ENCODE results near the gene HUS1B.

DNA sequence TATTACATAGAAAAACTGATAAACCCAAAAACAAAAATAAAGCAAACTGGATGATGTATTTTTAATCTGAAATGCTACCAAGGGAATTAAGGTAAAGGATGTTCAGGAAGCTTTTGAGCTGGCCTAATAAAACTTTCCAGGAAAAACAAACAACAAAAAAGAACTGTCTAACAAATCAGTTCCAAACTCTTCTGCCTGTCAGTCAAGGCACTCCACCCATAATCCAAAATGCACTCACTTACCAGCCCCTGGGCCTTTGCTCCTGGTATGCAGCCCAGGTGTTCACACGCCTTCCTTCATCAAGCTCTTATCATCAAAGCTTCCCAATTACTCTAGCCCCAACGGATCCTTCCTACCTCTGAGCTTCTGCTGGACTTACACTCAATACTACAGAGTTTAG, 32.3 kb upstream of the HUS1B start:
- TF ChIP-seq, protein P1, sequence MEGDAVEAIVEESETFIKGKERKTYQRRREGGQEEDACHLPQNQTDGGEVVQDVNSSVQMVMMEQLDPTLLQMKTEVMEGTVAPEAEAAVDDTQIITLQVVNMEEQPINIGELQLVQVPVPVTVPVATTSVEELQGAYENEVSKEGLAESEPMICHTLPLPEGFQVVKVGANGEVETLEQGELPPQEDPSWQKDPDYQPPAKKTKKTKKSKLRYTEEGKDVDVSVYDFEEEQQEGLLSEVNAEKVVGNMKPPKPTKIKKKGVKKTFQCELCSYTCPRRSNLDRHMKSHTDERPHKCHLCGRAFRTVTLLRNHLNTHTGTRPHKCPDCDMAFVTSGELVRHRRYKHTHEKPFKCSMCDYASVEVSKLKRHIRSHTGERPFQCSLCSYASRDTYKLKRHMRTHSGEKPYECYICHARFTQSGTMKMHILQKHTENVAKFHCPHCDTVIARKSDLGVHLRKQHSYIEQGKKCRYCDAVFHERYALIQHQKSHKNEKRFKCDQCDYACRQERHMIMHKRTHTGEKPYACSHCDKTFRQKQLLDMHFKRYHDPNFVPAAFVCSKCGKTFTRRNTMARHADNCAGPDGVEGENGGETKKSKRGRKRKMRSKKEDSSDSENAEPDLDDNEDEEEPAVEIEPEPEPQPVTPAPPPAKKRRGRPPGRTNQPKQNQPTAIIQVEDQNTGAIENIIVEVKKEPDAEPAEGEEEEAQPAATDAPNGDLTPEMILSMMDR (conservative IDR thresholded peaks at IDR 0.05; ENCODE audit: low read depth in 2 of 2), result no peak
- TF ChIP-seq EZH2 (IDR thresholded peaks at IDR 0.05; ENCODE audit: low read depth, unreplicated experiment) (no peak), JUNB (IDR thresholded peaks at IDR 0.05; ENCODE audit: unreplicated experiment) (no peak), POLR2AphosphoS5 (IDR thresholded peaks at IDR 0.05; ENCODE audit: low read depth) (no peak), EZH2phosphoT487 (IDR thresholded peaks at IDR 0.05; ENCODE audit: unreplicated experiment) (no peak), ZNF331 (CRISPR knock-in tag; IDR thresholded peaks at IDR 0.05; ENCODE audit: low read depth) (no peak), CREB1 (CRISPR knock-in tag; IDR thresholded peaks at IDR 0.05; ENCODE audit: low read depth) (no peak), STAT1 (IDR thresholded peaks at IDR 0.05; ENCODE audit: unreplicated experiment) (no peak)
- TF ChIP-seq, protein P2, sequence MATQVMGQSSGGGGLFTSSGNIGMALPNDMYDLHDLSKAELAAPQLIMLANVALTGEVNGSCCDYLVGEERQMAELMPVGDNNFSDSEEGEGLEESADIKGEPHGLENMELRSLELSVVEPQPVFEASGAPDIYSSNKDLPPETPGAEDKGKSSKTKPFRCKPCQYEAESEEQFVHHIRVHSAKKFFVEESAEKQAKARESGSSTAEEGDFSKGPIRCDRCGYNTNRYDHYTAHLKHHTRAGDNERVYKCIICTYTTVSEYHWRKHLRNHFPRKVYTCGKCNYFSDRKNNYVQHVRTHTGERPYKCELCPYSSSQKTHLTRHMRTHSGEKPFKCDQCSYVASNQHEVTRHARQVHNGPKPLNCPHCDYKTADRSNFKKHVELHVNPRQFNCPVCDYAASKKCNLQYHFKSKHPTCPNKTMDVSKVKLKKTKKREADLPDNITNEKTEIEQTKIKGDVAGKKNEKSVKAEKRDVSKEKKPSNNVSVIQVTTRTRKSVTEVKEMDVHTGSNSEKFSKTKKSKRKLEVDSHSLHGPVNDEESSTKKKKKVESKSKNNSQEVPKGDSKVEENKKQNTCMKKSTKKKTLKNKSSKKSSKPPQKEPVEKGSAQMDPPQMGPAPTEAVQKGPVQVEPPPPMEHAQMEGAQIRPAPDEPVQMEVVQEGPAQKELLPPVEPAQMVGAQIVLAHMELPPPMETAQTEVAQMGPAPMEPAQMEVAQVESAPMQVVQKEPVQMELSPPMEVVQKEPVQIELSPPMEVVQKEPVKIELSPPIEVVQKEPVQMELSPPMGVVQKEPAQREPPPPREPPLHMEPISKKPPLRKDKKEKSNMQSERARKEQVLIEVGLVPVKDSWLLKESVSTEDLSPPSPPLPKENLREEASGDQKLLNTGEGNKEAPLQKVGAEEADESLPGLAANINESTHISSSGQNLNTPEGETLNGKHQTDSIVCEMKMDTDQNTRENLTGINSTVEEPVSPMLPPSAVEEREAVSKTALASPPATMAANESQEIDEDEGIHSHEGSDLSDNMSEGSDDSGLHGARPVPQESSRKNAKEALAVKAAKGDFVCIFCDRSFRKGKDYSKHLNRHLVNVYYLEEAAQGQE (IDR thresholded peaks at IDR 0.05; ENCODE audit: unreplicated experiment), result no peak
- TF ChIP-seq, protein P3, sequence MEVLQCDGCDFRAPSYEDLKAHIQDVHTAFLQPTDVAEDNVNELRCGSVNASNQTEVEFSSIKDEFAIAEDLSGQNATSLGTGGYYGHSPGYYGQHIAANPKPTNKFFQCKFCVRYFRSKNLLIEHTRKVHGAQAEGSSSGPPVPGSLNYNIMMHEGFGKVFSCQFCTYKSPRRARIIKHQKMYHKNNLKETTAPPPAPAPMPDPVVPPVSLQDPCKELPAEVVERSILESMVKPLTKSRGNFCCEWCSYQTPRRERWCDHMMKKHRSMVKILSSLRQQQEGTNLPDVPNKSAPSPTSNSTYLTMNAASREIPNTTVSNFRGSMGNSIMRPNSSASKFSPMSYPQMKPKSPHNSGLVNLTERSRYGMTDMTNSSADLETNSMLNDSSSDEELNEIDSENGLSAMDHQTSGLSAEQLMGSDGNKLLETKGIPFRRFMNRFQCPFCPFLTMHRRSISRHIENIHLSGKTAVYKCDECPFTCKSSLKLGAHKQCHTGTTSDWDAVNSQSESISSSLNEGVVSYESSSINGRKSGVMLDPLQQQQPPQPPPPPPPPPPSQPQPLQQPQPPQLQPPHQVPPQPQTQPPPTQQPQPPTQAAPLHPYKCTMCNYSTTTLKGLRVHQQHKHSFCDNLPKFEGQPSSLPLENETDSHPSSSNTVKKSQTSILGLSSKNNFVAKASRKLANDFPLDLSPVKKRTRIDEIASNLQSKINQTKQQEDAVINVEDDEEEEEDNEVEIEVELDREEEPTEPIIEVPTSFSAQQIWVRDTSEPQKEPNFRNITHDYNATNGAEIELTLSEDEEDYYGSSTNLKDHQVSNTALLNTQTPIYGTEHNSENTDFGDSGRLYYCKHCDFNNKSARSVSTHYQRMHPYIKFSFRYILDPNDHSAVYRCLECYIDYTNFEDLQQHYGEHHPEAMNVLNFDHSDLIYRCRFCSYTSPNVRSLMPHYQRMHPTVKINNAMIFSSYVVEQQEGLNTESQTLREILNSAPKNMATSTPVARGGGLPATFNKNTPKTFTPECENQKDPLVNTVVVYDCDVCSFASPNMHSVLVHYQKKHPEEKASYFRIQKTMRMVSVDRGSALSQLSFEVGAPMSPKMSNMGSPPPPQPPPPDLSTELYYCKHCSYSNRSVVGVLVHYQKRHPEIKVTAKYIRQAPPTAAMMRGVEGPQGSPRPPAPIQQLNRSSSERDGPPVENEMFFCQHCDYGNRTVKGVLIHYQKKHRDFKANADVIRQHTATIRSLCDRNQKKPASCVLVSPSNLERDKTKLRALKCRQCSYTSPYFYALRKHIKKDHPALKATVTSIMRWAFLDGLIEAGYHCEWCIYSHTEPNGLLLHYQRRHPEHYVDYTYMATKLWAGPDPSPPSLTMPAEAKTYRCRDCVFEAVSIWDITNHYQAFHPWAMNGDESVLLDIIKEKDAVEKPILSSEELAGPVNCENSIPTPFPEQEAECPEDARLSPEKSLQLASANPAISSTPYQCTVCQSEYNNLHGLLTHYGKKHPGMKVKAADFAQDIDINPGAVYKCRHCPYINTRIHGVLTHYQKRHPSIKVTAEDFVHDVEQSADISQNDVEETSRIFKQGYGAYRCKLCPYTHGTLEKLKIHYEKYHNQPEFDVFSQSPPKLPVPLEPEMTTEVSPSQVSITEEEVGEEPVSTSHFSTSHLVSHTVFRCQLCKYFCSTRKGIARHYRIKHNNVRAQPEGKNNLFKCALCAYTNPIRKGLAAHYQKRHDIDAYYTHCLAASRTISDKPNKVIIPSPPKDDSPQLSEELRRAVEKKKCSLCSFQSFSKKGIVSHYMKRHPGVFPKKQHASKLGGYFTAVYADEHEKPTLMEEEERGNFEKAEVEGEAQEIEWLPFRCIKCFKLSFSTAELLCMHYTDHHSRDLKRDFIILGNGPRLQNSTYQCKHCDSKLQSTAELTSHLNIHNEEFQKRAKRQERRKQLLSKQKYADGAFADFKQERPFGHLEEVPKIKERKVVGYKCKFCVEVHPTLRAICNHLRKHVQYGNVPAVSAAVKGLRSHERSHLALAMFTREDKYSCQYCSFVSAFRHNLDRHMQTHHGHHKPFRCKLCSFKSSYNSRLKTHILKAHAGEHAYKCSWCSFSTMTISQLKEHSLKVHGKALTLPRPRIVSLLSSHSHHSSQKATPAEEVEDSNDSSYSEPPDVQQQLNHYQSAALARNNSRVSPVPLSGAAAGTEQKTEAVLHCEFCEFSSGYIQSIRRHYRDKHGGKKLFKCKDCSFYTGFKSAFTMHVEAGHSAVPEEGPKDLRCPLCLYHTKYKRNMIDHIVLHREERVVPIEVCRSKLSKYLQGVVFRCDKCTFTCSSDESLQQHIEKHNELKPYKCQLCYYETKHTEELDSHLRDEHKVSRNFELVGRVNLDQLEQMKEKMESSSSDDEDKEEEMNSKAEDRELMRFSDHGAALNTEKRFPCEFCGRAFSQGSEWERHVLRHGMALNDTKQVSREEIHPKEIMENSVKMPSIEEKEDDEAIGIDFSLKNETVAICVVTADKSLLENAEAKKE (CRISPR knock-in tag; IDR thresholded peaks at IDR 0.05), result no peak
- TF ChIP-seq, protein P4, sequence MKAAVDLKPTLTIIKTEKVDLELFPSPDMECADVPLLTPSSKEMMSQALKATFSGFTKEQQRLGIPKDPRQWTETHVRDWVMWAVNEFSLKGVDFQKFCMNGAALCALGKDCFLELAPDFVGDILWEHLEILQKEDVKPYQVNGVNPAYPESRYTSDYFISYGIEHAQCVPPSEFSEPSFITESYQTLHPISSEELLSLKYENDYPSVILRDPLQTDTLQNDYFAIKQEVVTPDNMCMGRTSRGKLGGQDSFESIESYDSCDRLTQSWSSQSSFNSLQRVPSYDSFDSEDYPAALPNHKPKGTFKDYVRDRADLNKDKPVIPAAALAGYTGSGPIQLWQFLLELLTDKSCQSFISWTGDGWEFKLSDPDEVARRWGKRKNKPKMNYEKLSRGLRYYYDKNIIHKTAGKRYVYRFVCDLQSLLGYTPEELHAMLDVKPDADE (IDR thresholded peaks at IDR 0.05), result no peak
